HG03469 (cell line): Measurements from ENCODE around the gene FAM114A2.
"Not testable (repeated sequence)": the region's sequence is repeated elsewhere in the genome, so short reads cannot be mapped to it uniquely, and the experiment has no call there.

Source experiments
- ATAC-seq: cut with Tn5 transposase; IDR thresholded peaks from one replicate; pipeline ENCODE4 v1.9.1; 2021; ENCODE audit warnings: mild to moderate bottlenecking, moderate library complexity, moderate number of reproducible peaks; ENCODE audit not compliant: unreplicated experiment

Gene FAM114A2

GRCh38 chr5:154038707-154039457, at the start of gene FAM114A2, which contains the start of gene MFAP3:
FAM114A2 (minus strand) TSS chr5:154038910; CDS start chr5:154034953, 3,957 bp downstream.
MFAP3 (plus strand) TSS chr5:154038967; CDS start chr5:154049723, 10,756 bp downstream.
- peak; percentile 96 for ATAC-seq

GRCh38 chr5:154087260-154087659, 48.5 kb upstream of the FAM114A2 start:
- no peak for ATAC-seq

- no peak for ATAC-seq
Observed at GRCh38 chr5:154086641-154087040, 47.9 kb upstream of the FAM114A2 start.

GRCh38 chr5:154086146-154086545, 47.4 kb upstream of the FAM114A2 start:
- no peak for ATAC-seq

GRCh38 chr5:154084062-154084639, 45.4 kb upstream of the FAM114A2 start:
- no peak for ATAC-seq

GRCh38 chr5:154081246-154081645, 42.5 kb upstream of the FAM114A2 start:
- no peak for ATAC-seq

- ATAC-seq = no peak
Observed at GRCh38 chr5:154078272-154078671, 39.6 kb upstream of the FAM114A2 start.

GRCh38 chr5:154077696-154078095, 39.0 kb upstream of the FAM114A2 start:
- no peak for ATAC-seq

GRCh38 chr5:154076240-154076922, 37.7 kb upstream of the FAM114A2 start:
- ATAC-seq = no peak

GRCh38 chr5:154072414-154073171, 33.9 kb upstream of the FAM114A2 start:
- ATAC-seq = peak; percentile 96

- ATAC-seq = no peak
Observed at GRCh38 chr5:154071799-154072413, 33.2 kb upstream of the FAM114A2 start.

GRCh38 chr5:154069854-154070253, 31.1 kb upstream of the FAM114A2 start:
- not testable (repeated sequence) for ATAC-seq

- ATAC-seq = no peak
Observed at GRCh38 chr5:154065971-154066370, 27.3 kb upstream of the FAM114A2 start.

- ATAC-seq = no peak
Observed at GRCh38 chr5:154063372-154063771, 24.7 kb upstream of the FAM114A2 start.

- ATAC-seq = no peak
Observed at GRCh38 chr5:154060606-154061005, 21.9 kb upstream of the FAM114A2 start.

GRCh38 chr5:154059583-154059982, 20.9 kb upstream of the FAM114A2 start:
- ATAC-seq = no peak

- peak; percentile 48 for ATAC-seq
Observed at GRCh38 chr5:154059039-154059430, 20.3 kb upstream of the FAM114A2 start.

GRCh38 chr5:154058055-154059038, 19.6 kb upstream of the FAM114A2 start:
- ATAC-seq = peak; percentile 55

GRCh38 chr5:154055201-154055600, 16.5 kb upstream of the FAM114A2 start:
- no peak for ATAC-seq
